ENCODE results near the gene ZNF521.

DNA sequence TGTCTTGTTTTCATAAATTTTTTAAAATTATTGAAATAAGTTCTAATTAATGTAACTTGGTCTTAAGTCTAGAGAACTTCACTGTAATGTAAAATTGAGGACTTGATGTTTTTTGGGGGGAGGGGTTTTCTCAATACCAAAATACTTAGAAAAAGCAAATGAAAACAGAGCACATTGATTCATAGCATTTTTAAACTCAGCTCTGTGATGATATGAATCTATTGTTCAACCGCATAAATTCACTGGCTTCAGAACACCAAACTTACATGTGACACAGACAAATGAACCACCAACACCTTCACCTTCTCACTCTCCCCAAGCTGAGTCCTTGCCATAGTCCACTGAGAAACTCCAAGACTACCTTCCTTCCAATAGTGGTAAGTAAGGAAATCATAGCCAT is 108.2 kb downstream of the ZNF521 start:
- TF ChIP-seq, protein P1, sequence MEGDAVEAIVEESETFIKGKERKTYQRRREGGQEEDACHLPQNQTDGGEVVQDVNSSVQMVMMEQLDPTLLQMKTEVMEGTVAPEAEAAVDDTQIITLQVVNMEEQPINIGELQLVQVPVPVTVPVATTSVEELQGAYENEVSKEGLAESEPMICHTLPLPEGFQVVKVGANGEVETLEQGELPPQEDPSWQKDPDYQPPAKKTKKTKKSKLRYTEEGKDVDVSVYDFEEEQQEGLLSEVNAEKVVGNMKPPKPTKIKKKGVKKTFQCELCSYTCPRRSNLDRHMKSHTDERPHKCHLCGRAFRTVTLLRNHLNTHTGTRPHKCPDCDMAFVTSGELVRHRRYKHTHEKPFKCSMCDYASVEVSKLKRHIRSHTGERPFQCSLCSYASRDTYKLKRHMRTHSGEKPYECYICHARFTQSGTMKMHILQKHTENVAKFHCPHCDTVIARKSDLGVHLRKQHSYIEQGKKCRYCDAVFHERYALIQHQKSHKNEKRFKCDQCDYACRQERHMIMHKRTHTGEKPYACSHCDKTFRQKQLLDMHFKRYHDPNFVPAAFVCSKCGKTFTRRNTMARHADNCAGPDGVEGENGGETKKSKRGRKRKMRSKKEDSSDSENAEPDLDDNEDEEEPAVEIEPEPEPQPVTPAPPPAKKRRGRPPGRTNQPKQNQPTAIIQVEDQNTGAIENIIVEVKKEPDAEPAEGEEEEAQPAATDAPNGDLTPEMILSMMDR (IDR thresholded peaks at IDR 0.05) = no peak
- TF ChIP-seq POLR2A (IDR thresholded peaks at IDR 0.05) = no peak
- no peak for TF ChIP-seq POLR2AphosphoS5 (IDR thresholded peaks at IDR 0.05)
